GM18867 (cell line): ENCODE measurements around the gene FUT1.

Source experiments
- ATAC-seq: cut with Tn5 transposase; IDR thresholded peaks from one replicate; pipeline ENCODE4 v1.9.1; 2021; ENCODE audit warnings: mild to moderate bottlenecking, moderate library complexity; ENCODE audit not compliant: unreplicated experiment

FUT1 gene

GRCh38 chr19:48741129-48741999 lies 11.1 kb downstream of the FUT1 start:
- ATAC-seq: no peak

GRCh38 chr19:48740164-48740972 lies 12.1 kb downstream of the FUT1 start, which contains the start of gene RASIP1:
Gene RASIP1, minus strand, starts transcription at chr19:48740610. Its CDS starts 328 bp downstream, at chr19:48740282.
- ATAC-seq: no peak

DNA sequence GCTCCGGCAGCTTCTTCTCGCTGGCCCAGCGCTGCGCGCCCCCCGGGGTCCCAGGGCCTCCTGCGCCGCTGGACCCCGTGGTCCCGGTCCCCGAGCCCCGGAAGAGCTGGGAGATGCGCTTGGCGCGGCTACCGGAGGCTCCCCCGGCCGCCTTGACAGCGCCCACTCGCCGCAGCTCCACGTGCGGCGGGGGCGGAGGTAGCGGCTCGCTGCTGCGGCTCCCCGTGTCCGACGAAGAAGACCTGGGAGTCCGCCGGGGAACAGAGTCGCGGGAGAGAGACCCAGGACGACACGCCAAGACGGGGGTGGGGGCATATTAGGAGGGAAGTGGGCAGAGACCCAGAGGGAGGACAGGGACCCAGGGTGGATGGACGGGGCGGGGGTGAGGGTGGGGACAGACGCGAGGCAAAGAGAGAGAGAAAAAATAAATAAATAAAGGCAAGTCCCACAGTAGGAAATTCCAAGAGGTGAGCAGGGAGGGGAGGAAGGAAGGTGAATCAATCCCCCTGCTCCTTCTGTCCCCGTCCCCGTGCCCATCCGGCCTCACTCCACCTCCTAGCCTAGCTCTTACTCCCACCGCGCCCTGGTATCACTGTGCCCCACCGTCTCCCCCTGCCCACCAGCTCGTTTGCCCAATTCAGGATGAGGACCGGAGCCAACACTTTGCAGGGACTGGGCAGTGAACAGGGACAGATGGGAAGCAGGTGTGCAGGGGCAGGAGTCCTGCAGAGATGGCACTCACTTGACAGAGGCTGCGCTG lies 12.9 kb downstream of the FUT1 start:
- no peak for ATAC-seq

DNA sequence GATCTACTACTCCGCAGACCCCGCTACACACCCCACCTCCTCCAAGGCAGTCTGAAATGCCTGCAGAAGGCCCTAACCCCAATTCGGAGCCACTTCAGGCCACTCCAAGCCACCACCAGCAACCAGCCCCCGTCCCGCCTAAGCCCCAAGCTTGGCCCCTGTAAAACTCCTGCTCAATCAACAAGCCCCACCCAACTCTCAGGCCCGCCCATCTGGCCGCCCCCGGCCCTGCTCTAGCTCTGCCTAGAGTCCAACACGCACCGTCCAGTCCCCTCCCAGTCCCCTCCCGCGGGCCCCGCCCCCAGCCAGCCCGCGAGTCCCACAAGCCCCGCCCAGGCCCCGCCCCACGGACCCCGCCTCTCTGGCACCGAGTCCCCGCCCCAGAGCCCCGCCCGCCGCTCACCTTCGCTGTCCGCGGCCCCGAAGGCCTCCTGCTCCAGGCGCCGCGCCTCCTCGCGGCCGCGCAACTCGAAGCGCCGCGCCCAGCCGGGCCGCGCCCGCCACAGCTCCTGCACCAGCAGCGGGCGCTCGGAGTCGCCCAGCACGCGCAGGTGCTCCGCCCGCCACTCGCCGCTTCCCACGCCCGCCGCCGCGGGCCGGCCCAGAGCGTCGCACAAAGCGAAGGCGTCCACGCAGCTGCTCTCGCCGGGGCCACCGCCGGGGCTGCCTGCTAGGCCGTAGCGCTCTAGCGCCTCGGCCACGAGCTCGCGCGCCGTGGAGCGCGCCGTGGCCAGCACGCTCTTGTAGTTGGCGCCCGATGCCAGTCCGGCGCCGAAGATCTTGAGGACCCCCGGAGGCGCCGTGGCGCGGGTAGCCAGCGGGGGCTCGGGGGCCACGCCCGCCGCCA lies 13.7 kb downstream of the FUT1 start:
- peak; percentile 89 for ATAC-seq

- ATAC-seq: no peak
These were observed 15.0 kb downstream of the FUT1 start for GRCh38 chr19:48737360-48737998.

DNA sequence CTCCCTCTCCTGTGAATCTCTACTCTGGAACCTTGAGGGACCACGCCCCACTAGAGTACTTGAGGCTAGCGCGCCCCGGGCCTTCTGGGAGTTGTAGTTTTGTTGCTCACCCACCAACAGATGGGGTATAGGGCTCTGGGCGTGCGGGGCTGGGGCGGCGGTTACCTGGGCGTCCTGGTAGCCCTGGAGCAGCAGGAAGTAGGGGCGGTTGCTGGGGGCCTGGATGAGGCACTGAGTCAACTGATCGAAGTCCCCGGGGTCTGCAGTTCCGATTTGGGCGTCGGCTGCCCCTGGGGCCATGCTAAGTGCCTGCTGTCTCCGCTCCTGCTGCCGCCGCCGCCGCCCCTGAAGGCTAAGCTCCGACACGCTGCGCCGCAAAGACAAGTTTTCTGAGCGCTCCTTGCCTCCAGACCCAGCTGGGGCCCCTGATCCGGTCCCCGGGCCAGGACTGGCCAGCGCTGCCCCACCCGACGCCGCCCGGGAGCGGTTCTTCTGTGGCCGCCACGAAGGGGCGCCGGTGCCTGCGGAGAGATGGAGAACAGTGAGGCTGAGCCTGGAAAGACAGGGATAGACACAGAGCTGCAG lies 17.3 kb downstream of the FUT1 start:
- no peak for ATAC-seq

DNA sequence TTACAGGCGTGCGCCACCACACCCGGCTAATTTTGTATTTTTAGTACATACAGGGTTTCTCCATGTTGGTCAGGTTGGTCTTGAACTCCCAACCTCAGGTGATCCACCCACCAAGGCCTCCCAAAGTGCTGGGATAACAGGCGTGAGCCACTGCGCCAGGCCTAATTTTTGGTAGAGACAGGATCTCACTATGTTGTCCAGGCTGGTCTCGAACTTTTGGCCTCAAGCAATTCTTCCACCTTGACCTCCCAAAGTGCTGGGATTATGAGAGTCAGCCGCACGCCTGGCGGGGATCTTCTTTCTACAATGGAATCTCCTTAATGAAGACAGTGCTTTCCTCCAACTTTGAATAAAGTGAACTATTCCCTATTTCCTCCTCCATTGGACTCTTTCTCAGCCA lies 17.8 kb downstream of the FUT1 start:
- ATAC-seq: no peak

DNA sequence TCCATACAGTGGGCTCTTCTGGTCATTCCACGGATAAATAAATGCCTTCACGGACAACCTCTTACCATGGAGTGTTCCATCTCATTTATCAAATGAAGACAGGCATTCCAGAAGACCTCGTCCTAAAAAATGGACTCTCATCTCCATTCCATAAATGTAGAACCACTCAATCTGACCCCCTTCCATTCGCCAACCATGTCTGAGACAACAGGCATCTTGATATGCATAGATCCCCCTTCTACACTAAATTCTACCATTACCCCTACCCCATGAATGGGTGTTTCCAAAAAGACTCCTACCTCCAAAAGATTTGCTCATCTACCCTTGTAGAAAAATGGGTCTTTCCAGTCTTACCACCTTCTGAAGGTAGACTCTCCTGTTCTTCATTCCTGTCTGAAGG lies 21.0 kb downstream of the FUT1 start:
- no peak for ATAC-seq

DNA sequence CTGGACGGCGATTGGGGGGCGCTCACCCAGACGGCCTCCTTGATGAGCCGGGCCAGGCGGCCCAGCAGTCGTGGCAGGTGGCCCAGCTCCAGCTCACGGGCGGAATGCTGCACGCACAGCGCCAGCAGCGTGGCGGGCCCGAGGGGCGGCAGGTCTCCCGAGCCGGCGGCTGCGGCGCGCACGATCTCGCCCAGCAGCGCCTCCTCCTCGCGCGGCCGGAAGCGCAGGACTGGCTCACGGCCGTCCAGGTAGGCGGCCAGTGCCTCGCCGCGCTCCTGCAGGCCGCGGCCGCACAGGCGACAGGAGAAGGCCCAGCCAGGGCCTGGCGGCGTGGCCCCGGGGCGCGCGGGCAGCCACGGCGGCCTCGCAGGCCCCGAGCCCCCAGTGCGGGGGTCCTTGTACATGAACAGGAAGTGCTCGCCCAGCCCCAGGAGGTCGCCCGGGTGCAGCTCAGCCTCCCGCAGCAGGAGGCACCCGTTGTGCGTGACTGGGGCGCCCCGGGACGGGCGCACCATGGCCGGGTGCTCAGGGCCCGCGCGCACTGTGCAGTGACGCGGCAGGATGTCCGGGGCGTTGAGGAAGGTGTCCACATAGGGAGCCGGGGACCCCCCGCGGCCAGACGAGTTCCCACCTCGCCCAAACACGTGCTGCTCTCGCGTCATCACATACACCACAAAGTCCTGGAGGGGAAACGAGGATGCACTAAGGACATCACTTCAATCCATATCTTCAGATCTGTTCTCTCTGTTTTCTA lies 23.4 kb downstream of the FUT1 start:
- ATAC-seq: no peak

GRCh38 chr19:48726556-48726955 lies 25.9 kb downstream of the FUT1 start:
- ATAC-seq: no peak

GRCh38 chr19:48724796-48725753 lies 27.4 kb downstream of the FUT1 start:
- no peak for ATAC-seq

DNA sequence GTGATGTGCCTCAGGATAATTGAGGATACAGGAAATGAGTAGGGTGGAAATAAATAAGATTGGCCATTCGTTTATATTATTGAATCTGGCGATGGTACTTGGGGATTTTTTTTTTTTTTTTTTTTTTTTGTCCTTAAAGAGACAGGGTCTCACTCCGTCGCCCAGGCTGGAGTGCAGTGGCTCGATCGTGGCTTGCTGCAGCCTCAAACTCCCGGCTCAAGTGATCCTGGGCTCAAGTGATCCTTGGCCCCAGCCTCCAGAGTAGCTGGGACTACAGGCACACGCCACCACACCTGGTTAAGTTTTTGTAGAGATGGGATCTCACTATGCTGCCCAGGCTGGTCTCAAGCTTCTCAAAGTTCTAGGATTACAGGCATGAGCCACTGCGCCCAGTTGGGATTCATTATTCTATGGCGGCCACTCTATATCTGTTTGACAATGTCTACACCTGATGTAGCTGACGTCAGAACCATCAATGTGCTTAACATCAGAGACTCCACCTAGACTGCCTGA lies 30.2 kb downstream of the FUT1 start:
- no peak for ATAC-seq

GRCh38 chr19:48720613-48721296 lies 31.7 kb downstream of the FUT1 start:
- peak; percentile 80 for ATAC-seq

GRCh38 chr19:48720251-48720612 lies 32.2 kb downstream of the FUT1 start:
- ATAC-seq: no peak

- no peak for ATAC-seq
These were observed 32.9 kb downstream of the FUT1 start, which contains the start of gene MAMSTR for GRCh38 chr19:48719263-48720171. Gene MAMSTR, minus strand, starts transcription at chr19:48719725. Its CDS starts 694 bp downstream, at chr19:48719031.
